ENCODE results near the gene LCE3D.
"Not testable (repeated sequence)": the region's sequence is repeated elsewhere in the genome, so short reads cannot be mapped to it uniquely, and the experiment has no call there.

LCE3D gene

DNA sequence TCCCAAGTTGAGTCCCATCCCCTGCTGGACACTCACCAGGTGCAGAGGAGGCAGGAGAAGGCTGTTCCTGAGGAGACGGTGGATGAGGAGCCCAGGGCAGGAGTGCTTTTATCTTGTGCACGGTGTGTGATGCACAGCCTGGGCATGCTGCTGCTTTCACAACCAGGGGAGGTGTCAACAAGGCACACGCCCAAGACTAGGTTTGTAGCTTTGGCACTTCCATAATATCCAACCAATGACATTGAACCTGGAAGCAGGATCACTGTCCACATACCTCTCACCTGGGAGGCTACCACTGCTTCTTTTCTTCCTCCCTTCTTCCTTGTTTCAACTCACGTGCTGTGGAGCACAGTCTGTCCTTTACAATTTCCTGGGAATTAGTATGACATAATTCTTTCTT lies at the start of gene LCE3D:
TSS of gene LCE3D (minus strand) at position 84 of the 400 bp plus-strand sequence. CDS start 580 bp downstream, outside the sequence.
- no peak for DNase-seq (ENCODE audit: low read depth in 2 of 2)

DNA sequence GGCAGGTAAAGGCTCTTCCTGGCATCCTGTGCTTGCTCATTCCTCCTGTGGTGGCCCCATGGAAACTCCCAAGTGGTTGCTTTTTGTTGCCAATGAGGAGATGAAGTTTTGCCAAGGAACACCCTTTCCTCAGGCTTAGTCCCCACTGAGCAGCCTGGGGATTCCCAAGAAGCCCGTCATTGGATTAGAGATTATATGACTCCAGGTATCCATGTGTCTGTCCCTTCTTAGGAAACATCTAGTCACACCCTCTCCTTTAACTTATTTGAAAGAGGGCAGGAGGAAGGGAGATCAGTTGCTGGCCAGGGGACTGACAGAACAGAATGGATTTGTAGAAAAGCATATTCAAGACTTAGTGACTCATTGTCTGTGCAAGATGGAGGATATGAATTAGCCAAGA lies 46.4 kb upstream of the LCE3D start:
- DNase-seq (ENCODE audit: low read depth in 2 of 2): no peak

- DNase-seq (ENCODE audit: low read depth in 2 of 2): no peak
Measured at GRCh38 chr1:152623203-152623844, 43.0 kb upstream of the LCE3D start.

- no peak for DNase-seq (ENCODE audit: low read depth in 2 of 2)
Measured at GRCh38 chr1:152622803-152623202, 42.5 kb upstream of the LCE3D start, which contains the start of gene LCE3A. Gene LCE3A, minus strand, starts transcription at chr1:152623103. Its CDS starts 0 bp downstream, at chr1:152623103.

- no peak for DNase-seq (ENCODE audit: low read depth in 2 of 2)
Measured at GRCh38 chr1:152621993-152622392, 41.7 kb upstream of the LCE3D start.

DNA sequence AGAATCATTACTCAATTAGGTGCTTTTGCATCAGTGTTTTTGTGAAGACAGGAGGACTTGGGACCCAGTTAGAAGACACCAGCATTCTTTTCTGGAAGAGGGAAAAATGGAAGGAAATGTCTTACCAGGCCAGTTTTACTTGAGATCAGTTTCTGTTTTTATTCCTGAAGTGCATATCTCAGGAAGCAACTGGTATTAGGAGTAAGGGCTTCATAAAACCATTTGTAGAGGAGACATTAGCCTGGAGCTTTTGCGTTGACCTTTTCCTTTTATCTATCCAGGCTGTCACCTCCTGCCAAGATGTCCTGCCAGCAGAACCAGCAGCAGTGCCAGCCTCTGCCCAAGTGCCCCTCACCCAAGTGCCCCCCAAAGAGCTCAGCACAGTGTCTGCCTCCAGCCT lies 33.2 kb upstream of the LCE3D start, which contains the start of gene LCE3B:
TSS of gene LCE3B (plus strand) at position 301 of the 400 bp plus-strand sequence. CDS start at position 301, 0 bp downstream.
- DNase-seq (ENCODE audit: low read depth in 2 of 2): no peak

- DNase-seq (ENCODE audit: low read depth in 2 of 2): no peak
Measured at GRCh38 chr1:152599934-152600333, 19.6 kb upstream of the LCE3D start, which contains the start of gene LCE3C. Gene LCE3C, plus strand, starts transcription at chr1:152600234. Its CDS starts 498 bp downstream, at chr1:152600732.

- DNase-seq (ENCODE audit: low read depth in 2 of 2): no peak
Measured at GRCh38 chr1:152596986-152597385, 16.7 kb upstream of the LCE3D start.

DNA sequence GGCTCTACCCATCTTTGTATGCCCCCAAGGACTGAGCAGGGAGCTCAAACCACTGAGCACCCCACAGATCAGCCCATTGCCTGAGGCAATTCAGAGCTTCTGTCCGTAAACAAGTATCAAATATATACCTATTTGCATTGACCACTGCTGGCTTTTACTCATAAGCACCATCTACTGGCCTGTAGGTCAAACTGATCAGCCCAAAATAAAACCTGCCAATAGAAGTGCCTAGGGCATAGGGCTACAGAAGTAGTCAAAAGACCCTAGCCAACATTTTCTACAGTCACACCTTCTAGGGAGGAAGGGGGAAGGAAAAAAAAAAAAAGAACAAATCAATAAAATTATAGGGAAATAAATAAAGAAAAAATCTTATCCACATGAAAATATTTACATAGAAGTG lies 5.3 kb upstream of the LCE3D start:
- DNase-seq (ENCODE audit: low read depth in 2 of 2): no peak

DNA sequence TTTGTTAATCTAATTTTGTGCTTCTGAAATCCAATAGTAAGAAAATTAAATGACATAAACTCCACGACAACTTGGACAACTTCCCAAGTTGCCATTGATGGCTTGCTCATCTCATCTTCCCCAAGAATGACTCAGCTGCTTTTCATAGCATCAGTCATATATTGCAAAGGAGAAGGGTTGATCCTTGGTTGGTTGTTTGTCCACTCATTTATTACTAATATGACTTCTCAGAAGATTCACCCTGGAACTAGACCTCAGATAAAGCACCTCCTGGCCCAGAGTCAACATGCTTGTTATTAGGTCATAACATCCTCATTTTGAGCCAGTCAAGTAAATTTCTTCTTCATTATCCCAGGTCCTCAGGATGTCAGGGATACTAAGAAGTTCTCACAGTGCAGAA lies 2.3 kb upstream of the LCE3D start:
- no peak for DNase-seq (ENCODE audit: low read depth in 2 of 2)

GRCh38 chr1:152579526-152579925 lies 790 bp downstream of the LCE3D start:
- DNase-seq (ENCODE audit: low read depth in 2 of 2): not testable (repeated sequence)

GRCh38 chr1:152577168-152577567 lies 3.1 kb downstream of the LCE3D start:
- no peak for DNase-seq (ENCODE audit: low read depth in 2 of 2)

DNA sequence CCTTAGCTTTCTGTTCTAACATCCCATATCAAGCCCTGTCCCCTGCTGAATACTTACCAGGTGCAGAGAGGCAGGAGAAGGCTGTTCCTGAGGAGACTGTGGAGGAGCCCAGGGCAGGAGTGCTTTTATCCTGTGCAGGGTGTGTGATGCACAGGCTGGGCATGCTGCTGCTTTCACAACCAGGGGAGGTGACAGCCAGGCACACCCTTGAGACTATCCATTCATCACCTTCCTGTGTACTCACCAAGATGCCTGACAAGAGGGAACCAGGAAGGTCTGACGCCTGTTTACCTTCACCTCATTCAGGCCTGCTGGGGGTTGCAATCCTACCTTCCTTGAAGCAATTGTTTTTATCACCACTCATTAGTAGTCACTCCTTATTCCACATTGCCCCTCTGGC lies 13.6 kb downstream of the LCE3D start, which contains the start of gene LCE3E:
TSS of gene LCE3E (minus strand) at position 100 of the 400 bp plus-strand sequence. CDS start 572 bp downstream, outside the sequence.
- no peak for DNase-seq (ENCODE audit: low read depth in 2 of 2)

DNA sequence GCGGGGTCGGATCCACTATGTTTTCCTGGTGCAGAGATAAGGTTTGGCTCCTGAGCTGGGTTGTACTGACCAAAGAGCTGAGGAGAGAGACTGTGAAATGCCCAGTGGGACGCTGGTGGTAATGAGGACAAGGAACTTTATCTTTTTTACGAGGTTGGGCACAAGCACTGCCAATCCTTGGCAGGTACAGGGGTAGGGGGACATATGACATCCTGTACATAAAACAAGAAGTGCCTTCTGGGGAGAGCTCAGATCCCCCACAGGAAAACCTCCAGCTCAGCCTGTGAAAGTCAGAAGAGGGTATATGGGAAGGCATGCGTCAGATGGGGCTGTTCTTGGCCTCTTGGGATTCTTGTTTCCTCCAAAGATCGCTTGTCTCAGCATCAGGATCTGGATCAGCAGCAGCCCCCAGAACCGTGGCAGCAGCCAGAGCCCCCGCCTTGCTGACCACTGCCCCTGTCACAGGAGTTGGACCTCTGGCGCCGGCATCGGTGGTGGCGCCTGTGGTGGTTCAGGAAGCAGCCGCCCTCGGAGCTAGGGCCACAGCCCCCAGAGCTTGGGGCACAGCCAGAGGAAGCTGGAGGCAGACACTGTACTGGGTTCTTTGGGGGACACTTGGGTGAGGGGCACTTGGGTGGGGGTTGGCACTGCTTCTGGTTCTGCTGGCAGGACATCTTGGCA lies 14.6 kb downstream of the LCE3D start:
- DNase-seq (ENCODE audit: low read depth in 2 of 2): no peak

DNA sequence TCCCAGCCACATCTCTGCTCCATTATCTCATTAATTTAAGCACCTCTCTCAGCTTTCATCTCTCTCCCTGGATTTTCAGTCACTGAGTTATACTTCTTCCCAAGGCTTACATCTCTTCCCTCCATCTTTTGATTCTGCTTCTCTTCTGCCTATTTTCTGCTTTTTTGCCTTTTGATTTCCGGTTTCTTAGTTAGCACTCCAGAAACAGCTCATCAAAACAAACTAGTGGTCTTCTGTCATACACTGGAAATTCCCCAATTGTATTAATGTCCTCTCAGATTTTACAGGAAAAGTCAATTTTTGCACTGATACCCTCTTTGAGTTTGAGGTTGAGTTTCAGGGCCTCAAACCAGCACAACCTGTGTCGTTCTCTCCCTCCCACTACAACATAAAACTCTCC lies 15.2 kb downstream of the LCE3D start:
- DNase-seq (ENCODE audit: low read depth in 2 of 2): no peak

DNA sequence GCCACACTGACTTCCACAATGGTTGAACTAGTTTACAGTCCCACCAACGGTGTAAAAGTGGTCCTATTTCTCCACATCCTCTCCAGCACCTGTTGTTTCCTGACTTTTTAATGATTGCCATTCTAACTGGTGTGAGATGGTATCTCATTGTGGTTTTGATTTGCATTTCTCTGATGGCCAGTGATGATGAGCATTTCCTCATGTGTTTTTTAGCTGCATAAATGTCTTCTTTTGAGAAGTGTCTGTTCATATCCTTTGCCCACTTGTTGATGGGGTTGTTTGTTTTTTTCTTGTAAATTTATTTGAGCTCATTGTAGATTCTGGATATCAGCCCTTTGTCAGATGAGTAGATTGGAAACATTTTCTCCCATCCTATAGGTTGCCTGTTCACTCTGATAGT lies 32.0 kb downstream of the LCE3D start:
- DNase-seq (ENCODE audit: low read depth in 2 of 2): not testable (repeated sequence)

- no peak for DNase-seq (ENCODE audit: low read depth in 2 of 2)
Measured at GRCh38 chr1:152546704-152547103, 33.6 kb downstream of the LCE3D start.

DNA sequence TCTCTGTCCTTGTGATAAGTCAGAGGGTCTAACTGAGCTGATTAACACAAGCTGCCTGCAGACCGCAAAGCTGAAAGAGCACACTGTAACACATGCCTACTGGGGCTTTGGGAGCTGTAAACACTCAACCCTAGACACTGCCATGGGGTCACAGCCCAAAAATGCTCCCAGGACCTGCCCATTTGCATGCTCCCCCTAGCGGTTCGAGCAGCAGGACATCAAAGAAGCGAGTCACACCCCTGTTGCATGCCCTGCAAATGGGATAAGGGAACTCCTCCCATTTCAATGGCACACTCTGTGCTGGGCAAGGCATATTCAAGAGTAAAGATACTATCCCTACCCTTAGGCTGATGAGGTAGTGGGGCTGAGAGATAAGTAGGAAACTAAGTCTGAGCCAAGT lies 36.5 kb downstream of the LCE3D start:
- DNase-seq (ENCODE audit: low read depth in 2 of 2): no peak

DNA sequence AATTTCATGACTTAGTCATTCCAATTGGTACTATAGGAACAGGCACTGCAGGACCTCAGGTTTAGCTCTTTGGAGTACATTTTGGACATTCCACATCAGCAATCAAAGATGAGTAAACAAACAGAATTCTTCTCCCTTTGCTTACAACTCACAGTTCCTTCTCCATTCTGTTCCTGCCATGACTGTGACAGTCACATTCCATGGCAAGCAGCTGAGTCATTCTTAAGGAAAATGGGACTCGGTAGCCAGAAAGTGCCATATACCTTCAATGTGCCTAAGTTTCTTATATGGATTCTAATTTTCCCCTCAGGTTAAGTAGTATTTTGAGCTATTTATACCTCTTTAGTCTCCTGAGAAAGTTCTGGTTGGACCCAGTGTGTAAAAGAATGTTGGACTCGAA lies 40.4 kb downstream of the LCE3D start:
- DNase-seq (ENCODE audit: low read depth in 2 of 2): no peak

- DNase-seq (ENCODE audit: low read depth in 2 of 2): no peak
Measured at GRCh38 chr1:152537496-152537895, 42.8 kb downstream of the LCE3D start.

GRCh38 chr1:152535774-152536173 lies 44.5 kb downstream of the LCE3D start:
- no peak for DNase-seq (ENCODE audit: low read depth in 2 of 2)

DNA sequence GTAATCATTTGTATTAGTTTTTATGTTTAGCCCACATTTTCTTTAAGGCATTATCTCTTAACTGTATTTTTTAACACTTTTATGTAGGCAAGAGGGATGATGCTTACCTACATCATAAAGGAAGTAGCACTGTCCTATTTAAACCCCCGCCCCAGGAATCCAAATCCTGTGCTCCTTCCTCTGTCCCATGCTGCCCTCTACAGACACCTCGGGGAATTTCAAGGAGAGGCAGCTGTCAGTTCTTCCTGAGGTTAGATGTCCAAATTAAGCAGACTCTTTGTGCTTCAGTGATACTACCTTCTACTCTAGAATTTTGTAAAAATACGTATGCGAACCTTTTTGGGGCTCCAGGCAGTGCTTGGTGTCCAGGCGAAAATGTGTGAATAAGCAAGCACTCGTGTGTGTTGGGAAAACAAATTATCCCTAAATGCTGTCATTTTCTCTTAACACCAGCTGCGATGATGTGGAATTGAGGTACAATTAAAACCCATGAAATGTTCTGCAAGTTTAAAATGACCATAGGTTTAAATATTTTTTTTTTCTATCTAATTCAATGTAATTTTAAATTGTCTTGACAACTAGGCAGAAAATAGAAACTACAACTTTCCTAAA lies 46.9 kb downstream of the LCE3D start:
- no peak for DNase-seq (ENCODE audit: low read depth in 2 of 2)
